ENCODE data around the gene CCNF.
"Not testable (repeated sequence)": the region's sequence is repeated elsewhere in the genome, so short reads cannot be mapped to it uniquely, and the experiment has no call there.

Gene CCNF

GRCh38 chr16:2429771-2430663 lies 770 bp downstream of the CCNF start:
- no peak for DNase-seq

DNA sequence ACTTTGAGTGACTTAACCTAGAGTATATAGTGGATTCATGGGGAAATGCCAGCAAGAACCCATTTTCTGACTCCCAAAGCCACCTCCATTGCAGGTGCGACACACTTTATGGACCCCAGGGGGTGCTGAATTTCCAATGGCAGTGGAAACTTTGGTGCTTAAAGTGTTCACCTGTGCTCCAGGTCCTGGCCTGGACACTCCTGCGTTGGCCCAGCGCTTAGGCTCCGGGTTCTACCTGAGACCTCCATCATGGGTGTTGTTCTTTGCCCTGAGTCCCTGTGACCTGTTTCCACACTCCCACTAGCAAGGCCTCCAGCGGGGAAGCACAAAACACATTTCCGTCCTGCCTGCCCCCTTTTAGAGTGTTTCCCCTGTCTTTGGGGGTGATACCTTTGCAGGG lies 3.0 kb downstream of the CCNF start:
- no peak for DNase-seq

DNA sequence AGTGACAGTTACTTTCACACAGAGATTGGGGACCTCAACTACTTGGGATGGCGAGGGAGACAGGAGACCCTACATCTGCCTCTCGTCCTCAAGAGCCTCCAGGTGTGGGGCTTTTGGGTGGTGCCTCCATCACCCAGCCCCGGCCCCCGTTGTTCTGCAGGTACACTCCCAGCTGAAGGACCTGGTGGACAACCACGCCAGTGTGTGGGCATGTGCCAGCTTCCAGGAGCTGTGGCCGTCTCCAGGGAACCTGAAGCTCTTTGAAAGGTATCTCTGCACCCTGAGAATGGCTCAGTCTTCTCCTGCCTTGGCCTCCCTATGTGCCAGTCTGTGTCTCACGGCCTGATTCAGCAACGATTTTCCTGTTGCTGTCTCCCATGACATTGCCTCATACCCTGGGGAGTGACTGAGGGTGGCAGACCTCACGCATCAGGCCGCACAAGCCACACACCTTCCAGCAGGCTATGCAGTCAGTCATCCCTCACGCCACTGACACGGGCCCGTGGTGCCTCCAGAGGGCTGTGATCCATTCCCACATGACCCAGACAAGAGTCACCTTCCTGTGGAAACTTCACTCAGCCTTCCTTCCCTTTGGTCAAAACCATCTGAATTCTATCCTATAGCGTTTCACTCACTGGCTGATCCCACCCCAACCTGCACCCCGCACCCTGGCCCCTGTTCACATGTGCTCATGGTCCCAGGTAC lies 3.7 kb downstream of the CCNF start:
- DNase-seq, result no peak

- DNase-seq, result not testable (repeated sequence)
Observed at GRCh38 chr16:2435236-2435635, 6.0 kb downstream of the CCNF start.

GRCh38 chr16:2436110-2436509 lies 6.9 kb downstream of the CCNF start:
- no peak for DNase-seq

DNA sequence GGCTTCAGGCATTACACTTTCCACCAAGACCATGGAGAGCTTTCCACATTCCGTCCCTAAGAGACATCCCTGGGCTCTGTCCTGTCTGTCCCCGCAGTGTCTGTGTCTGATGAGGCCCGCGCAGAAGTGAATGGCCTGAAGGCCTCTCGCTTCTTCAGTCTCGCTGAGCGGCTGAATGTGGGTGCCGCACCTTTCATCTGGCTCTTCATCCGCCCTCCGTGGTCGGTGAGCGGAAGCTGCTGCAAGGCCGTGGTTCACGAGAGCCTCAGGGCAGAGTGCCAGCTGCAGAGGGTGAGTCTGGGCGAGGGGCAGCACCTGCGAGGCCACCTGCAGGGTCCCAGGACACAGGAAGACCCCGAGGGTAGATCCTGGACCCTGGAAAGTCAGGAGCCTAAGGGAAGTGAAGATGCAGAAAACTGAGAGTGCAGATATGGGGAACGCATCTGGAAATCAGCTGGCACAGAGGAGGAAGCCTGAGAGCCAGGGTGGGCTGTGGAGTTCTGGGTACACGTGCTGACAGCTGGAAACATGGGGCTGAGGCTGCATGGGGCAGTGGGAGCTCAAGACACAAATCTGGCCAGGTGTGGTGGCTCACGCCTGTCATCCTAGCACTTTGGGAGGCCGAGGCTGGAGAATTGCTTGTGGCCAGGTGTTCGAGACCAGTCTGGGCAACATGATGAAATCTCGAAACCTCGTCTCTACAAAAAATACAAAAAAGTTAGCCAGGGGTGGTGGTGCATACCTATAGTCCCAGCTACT lies 8.0 kb downstream of the CCNF start:
- no peak for DNase-seq

GRCh38 chr16:2438121-2438520 lies 8.9 kb downstream of the CCNF start:
- no peak for DNase-seq

GRCh38 chr16:2439598-2439997 lies 10.4 kb downstream of the CCNF start:
- DNase-seq, result no peak

DNA sequence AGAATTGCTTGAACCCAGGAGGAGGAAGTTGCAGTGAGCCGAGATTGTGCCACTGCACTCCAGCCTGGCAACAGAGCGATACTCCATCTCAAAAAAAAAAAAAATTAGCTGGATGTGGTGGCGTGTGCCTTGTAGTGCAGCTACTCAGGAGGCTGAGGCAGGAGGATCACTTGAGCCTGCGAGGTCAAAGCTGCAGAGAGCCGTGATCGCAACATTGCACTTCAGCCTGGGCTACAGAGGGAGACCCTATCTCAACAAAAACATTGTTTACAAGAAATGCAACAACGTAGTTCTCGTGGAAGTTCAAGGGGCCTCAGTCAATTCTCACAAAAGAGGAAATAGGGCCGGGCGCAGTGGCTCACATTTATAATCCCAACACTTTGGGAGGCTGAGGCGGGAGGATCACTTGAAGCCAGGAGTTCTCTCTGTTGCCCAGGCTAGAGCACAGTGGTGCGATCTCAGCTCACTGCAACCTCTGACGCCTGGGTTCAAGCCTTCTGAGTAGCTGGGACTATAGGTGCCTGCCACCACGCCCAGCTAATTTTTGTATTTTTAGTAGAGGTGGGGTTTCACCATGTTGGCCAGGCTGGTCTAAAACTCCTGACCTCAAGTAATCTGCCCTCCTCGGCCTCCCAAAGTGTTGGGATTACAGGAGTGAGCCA lies 12.0 kb downstream of the CCNF start:
- DNase-seq, result not testable (repeated sequence)

DNA sequence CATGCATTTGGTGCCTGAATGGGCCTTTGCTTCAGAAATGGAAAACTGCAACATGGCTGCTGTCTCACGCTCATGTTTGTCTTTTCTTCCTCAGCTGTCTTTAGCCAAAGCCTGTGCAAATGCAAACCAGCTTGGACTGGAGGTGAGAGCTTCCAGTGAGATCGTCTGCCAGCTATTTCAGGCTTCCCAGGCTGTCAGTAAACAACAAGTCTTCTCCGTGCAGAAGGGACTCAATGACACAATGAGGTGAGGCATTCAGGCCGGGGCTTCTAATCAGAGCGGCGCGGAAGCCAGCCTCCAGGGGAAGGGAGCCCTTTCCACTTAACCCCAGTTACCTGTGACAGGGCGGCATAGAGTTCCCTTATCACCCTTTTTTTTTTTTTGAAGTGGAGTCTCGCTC lies 14.3 kb downstream of the CCNF start:
- no peak for DNase-seq

GRCh38 chr16:2447920-2448583 lies 18.8 kb downstream of the CCNF start:
- DNase-seq, result no peak

DNA sequence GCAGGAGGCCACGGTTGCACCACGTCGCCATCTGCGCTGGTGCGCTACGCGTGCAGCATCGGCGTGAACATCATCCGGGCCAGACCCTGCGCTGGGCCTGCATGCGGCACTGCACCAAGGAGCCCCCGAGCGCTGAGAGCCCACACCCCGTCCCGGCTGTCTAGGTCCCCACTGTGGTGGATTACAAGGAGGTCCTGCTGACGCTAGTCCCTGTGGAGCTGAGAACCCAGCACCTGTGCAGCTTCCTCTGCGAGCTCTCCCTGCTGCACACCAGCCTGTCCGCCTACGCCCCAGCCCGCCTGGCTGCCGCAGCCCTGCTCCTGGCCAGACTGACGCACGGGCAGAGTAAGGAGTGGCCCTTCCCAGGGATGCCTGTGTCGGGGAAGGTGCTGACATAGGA lies 19.9 kb downstream of the CCNF start:
- DNase-seq, result no peak

DNA sequence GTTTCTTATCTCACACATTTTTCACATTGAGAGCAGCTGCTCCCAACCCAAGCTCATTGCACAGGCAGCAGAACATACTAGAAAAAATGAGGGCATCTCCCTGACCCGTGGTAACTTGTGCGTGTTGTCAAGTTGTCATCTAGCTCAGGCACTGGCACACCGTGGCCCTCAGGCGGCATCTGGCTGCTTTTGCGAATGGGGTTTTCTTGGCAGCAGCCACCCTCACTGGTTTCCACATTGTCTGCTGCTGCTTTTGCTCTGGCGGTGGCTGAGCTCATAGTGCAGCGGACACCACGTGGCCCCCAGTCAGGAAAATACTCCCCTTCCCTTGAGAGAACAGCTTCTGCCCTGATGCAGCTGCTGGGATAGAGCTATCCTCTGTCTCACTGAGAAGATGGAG lies 21.3 kb downstream of the CCNF start:
- DNase-seq, result no peak

- DNase-seq, result no peak
Observed at GRCh38 chr16:2450975-2451381, 21.7 kb downstream of the CCNF start.

DNA sequence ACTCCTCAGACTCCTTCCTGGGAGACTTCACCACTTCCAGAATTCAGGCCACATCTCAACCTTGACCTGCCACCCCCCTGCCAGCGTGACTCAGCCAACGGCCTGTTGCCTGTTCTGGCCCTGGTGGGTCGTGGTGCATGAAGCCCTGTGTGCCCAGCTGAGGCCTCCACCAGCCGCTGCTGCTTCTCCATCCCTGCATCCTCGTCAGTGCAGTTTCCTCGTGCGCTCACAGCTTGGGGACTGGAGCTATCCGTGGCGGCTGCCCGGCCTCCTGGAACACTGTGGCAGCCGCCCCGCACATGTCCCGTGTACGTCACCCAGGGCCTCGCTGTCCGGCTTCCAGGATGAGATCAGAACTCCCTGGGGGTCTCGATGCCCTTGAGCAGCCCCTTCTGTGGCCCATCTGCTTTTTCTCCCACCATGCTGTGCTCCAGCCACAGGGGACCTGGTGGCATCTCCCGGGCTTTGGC lies 22.6 kb downstream of the CCNF start:
- DNase-seq, result no peak

GRCh38 chr16:2452650-2453049 lies 23.4 kb downstream of the CCNF start:
- DNase-seq, result no peak

DNA sequence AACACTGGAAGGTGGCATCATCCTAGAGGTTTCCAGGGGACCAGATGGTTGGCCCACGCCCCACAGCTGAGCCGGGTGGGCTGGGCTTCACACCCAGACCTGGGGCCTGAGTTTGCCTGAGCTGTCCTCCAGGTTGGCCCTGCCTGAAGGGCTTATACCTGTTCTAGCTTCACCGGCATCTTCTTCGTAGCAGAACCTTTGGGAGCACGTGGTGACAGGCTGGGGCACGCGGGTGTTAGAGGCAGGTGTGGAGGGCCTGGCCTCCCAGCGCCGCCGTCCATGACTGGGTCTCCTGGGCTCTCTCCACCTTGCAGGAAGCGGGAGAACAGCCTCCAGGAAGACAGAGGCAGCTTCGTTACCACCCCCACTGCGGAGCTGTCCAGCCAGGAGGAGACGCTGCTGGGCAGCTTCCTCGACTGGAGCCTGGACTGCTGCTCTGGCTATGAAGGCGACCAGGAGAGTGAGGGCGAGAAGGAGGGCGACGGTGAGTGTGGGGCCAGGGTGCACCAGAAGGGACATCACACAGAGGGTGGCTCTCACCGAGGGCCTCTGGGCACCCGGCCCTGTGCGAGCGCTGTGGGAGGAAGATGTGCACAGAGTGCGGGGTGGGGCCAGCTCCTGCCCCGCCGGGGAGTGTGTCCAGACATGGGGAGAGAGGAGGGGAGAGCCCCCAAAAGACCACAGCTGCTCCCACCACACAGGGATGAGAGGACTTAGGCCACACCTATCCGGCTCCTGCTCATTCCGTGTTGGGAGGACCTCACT lies 26.0 kb downstream of the CCNF start:
- DNase-seq, result no peak

- no peak for DNase-seq
Observed at GRCh38 chr16:2456551-2457153, 27.4 kb downstream of the CCNF start.

DNA sequence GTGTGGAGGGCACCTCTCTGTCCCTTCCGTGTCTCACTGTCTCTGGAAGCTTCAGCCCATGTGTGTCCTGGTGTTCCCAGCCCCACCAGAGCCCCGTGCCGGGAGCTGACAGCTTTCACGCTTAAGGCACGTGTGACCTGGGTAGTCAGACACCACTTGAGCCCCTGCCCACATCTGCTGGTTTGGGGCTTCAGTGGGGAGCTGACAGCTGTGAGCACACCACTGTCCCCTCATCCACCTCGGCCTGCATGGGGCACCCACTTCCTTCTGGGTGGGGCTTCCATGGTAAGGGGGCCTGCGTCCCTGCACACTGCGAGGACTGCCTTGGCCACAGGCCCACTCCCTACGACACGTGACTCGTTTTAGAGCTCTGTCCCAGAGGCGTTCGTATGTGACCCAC lies 28.0 kb downstream of the CCNF start:
- DNase-seq, result no peak

DNA sequence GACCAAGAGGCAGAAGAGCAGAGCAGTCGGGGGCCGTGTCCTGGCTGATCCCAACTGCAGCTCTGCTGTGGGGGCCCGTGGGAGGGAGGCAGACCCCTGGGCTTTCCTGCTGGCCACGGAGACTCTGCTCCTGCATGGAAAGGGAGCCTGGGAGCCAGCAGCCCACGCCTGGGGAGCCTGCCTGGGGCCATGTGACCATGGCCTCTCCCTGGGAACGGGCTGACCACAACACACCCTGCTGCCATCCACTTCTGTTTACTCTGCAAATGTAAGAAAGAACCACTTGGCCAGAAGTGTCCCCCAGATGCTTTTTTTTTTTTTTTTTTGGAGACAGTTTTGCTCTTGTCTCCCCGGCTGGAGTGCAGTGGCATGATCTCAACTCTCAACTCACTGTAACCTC lies 28.7 kb downstream of the CCNF start:
- no peak for DNase-seq

All from activated naive CD4-positive, alpha-beta T cell treated with anti-CD3 and anti-CD28 coated beads, Interleukin-2, amount 50 U/mL, for 16 hours (primary cell).